Ureter (tissue), 1 donor: Measurements from ENCODE around the gene SEPTIN2. TPM values are rescaled to one million over a fixed set of nuclear protein-coding genes. Genes with fewer than 3 reads are reported as not detected.
"Not testable (repeated sequence)": the region's sequence is repeated elsewhere in the genome, so short reads cannot be mapped to it uniquely, and the experiment has no call there.

Experiments used
- DNase-seq: peaks from one replicate; pipeline ENCODE4 v3.0.0-alpha.2; 2020; ENCODE audit warnings: low spot score
- total RNA-seq: library from RNA; stranded (reverse); gene quantifications from one replicate; pipeline ENCODE4 v1.2.4, GENCODE V29; 2023
- donor health status: DM: yes; HTN: yes; CAD: no.

Gene SEPTIN2
- total RNA-seq, 1 donor from 2014 or later, result 480 TPM

DNA sequence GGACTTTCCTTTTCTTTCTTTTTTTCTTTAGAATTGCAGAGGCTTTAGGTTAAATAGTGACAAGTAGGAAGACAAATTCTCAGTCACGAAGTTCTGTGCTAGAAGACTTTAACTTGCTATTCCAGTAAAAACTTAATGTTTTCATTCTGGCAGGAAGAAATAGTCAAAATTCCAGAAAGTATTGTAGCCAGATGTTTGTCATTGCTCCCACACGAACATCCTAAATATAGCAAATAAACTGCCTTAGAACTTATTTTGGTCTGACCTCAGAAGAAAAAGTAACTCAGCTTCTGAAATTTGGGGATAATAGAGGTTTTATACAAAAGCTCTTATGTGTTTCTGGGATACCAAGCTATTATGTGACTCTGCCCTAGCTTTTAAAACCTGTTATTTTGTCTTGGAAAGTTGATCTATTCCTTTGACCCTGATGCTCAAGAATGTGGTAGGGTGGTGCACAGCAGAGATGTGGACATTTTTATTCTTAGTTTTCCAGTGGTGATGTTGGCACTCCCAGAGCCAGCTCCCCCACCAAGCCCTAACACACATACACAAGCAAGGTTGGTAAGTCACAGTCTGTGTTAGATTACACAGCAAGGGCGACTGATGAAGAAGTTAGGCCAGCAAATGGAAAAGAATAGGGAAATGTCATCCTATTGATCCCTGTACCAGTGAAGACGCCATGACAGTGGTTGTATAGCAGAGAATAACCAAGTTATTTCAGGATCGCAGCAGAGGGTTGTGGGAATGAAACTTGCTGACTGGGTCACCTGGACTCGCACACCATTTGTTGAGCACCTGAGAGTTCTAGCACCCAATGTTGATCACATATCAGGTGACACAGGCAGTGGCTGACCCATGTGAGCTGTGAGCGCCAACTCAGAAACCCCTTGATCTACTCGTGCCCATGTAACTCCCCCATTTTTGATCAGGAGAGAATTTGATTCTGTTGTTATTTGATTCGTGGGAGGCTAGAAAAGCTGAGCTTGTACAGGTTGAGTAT lies 64.1 kb downstream of the SEPTIN2 start:
- DNase-seq, result no peak

DNA sequence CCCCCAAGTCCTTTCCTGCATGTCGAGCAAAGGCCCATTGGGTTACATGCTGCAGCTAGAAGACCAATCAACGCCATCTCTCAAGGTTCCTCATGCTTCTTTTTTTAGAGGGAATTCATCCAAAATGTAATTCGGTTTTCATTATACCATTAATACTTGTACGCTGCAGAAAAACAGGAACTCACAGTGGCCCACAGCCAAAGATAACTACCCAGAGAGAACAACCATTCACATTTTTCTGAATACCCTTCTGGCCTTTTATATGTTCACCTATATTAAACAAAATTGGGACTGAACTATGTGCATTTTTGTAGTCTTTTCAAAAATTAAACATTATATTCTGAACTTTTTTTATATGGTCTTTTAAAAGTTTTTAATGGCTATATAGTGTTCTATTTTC lies 66.1 kb downstream of the SEPTIN2 start:
- no peak for DNase-seq

DNA sequence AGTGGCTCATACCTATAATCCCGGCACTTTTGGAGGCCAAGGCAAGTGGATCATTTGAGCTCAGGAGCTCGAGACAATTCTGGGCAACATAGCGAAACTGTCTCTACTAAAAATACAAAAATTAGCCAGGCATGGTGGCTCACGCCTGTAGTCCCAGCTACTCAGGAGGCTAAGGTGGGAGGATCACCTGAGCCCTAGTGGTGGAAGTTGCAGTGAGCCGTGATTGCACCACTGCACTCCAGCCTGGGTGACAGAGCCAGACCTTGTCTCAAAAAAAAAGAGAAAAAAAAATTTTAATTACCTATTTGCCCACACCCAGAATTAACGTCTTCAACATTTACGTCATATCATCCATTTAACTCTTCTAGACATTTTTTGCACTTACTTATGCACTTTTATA lies 69.7 kb downstream of the SEPTIN2 start:
- not testable (repeated sequence) for DNase-seq

DNA sequence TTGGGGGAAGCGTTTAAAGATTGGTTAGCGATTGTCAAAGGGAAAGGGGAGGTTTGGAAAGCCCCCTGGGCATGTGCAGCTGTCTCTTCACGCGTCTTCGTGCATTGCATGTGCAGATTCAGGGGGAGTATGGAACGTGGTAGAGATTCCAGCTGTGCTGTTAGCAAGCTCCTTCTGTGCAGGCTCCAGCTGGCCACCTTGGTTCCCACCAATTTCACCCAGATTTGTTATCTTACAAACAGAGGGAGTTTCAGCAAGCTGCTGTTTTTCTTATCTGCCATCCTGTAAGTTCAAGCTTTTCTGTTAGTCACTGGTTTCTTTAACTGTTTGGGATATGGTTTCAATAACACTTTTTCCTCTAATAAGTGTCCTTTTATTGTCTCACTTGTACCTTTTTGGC lies 70.8 kb downstream of the SEPTIN2 start:
- DNase-seq, result no peak

DNA sequence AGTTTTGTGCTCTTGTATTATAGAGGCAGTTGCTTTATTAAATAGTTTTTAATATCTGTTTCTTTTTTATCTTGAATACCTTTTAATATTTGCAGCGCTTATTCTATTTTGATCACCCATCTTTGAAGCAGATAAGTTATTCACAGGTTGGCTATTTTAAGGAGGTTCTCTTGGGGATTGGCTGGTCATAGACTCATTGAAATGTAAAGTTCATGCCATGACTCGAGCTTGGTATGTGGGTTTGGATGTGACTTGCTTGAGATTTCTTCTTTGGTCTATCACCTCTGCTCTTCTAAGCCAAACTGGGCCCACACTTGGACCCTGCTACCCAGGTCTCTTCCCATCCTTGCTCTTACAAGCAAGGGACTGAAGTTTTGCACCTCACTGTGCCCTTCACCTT lies 74.0 kb downstream of the SEPTIN2 start:
- DNase-seq, result no peak

DNA sequence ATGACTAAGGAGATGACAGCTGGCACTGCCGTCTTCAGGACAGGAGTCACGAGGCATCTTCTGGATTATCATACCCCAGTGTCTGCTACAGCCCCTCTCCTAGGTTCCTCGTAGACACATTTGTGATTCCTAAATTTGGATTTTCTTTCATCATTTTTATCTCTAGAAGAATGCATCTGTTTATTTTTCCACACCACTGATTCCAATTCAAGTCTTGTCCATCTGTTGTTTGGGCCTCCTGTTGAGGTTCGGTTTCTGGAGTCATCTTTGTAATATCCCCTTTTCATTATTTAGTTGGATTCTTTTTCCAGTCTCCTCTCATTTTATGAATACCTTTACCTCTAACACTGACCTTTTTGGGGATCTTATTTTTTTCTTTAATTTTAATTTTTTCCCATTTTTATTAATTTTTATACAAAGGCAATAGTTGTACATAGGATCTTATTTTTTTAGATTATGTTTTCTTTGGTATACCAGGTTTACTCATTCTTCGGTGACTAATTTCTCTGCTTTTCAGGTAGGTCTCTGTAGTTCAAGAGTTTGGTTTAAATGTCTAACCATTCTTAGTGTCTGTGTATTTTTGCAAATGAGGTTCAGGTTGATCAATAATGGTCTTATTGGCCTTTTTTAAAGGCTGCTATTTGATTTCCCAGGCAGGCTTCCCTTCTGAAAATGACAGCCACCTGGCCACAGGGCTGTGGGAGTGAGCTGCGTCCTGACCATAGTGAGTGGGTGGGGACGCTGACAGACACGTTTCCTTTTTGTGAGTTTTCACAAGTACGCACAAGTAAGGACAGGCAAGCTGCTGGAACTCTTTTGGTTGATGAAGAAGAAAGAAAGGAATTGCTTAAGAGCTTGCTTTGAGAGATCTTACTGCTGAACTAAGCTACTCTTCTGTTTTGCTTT lies 74.8 kb downstream of the SEPTIN2 start:
- no peak for DNase-seq

DNA sequence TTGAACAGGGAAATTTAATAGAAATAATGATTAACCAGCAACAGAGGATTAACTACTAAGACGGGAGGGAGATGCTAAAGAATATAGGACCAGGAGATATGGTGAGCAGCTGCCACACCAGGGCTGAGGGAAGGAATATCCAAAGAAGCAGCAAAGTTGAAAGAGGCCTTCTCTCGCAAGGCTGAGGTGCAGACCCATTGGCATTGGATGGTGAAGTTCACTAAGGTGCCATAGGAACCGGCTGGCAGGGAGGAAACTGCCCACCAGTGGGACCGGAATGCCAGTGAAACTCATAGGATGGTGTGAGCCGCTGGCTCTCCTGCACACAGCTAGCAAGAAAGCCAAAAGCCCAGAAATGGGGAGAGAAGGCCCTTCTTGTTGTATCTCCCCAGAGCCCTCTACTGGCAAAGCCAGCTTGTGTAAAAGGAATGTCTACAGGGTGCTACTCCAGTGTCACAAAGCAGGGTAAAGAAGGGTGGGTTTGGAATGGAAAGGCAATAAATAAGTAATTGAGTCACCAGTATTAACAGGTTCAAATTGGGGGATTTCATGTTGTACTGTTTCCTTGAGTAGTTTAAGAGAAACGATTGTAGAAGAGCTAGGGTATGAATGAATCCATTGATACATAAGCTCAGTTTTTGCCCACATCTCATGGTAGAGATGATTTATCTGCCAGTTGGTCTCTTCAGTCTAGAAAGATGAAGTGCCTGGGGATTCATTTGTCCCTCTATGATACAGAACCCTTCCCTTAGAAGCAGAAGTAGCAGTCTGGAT lies 76.4 kb downstream of the SEPTIN2 start:
- DNase-seq, result no peak

DNA sequence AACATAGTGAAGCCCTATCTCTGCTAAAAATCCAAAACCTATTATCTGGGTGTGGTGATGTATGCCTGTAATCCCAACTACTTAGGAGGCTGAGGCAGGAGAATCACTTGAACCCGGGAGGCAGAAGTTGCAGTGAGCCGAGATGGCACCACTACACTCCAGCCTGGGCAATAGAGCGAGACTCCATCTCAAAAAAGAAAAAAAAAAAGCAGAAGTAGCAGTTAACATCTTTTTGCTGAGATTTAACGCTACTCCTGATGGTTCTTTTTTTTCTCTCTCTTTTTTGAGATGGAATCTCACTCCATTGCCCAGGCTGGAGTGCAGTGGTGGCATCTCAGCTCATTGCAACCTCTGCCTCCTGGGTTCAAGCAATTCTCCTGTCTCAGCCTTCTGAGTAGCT lies 77.0 kb downstream of the SEPTIN2 start:
- DNase-seq, result not testable (repeated sequence)

DNA sequence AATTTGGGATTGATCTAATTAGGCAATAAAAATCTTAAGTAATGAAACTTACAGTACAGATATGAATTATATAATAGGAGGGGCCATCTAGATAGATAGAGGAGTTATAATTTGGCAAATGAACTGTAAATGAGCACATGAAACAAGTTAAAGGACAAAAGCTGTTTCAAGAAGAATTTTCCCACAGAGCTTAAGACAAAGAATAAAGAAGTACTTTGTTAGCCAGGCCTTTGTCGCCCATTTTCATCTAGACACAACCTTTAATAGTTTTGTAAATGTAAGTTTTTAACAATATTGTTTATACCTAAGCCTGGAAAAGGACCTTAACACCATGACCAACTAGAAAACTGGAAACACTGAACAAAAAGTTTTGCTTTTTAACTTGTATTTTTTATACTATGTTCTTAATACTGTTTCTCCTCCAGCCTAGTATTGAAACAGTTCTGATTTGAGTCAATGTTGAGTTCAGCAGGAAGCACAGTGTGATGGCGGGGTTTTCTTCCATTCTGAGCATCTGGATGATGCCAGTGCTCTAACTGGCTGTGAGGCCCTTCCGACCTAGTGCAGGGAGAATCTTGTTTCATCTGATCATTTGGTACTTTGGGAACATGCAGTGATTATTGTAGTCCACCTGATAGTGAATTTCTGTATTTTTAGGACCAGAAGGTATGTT lies 77.9 kb downstream of the SEPTIN2 start:
- DNase-seq, result no peak

DNA sequence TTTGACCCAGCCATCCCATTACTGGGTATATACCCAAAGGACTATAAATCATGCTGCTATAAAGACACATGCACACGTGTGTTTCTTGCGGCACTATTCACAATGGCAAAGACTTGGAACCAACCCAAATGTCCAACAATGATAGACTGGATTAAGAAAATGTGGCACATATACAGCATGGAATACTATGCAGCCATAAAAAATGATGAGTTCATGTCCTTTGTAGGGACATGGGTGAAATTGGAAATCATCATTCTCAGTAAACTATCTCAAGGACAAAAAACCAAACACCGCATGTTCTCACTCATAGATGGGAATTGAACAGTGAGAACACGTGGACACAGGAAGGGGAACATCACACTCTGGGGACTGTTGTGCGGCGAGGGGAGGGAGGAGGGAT lies 81.1 kb downstream of the SEPTIN2 start:
- not testable (repeated sequence) for DNase-seq

DNA sequence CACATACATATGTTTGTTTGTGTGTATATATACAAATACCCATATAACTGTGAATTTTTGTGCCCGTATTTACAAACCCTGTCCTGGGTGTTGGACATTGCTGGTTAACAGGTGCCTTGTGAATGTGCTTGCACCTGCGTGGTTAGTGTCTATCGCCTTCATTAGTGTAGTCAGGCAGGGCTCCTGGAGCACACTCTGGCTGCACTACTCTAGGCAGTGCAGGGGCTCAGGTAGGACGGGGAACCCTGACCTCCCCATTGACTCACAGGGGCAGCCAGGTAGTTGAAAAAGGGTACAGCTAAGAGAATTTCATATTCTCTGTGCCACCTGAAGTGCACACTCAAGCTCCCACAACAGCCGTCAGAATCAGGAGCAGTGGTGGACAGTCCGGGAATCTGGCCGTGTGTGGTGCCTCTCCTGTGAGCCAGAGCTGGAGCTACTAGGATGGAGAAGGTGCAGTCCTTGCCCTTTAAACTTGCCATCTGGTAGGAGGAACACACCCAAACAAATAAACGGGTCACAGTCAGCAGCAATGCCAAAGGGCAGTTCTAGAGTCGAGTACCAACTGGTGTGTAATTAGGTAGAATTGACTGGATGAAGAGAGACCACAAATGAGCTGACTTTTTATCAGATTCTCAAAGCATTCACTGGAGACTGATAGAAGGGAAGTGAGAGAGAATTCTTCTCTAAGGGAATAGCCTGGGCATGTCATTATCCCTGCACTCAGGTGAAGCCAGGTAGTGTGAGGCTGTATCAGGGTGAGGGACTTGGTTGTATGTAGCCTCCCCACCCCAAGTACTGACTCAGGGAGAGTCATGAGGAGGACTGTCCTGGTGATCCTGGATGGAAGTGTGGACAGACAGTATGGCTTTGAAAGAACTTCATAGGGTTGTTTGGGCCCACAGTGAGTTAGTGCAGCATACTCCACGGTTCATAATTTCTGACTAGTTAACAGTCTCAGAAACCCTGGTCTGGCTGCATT lies 84.5 kb downstream of the SEPTIN2 start:
- no peak for DNase-seq

Other genes starting within 250 kb of the SEPTIN2 start
- 37.6 TPM for gene MTERF4, start 213.6 kb upstream of the SEPTIN2 start, total RNA-seq
- 17.4 TPM for gene PASK, start 166.5 kb upstream of the SEPTIN2 start, total RNA-seq
- gene PPP1R7, start 165.5 kb upstream of the SEPTIN2 start, total RNA-seq, result 73.4 TPM
- gene ANO7, start 127.2 kb upstream of the SEPTIN2 start, total RNA-seq, result 1.4 TPM
- gene HDLBP, start 253 bp upstream of the SEPTIN2 start, total RNA-seq, result 526 TPM
- gene FARP2, start 40.4 kb downstream of the SEPTIN2 start, total RNA-seq, result 120 TPM
- gene STK25, start 192.7 kb downstream of the SEPTIN2 start, total RNA-seq, result 166 TPM
- gene BOK, start 242.8 kb downstream of the SEPTIN2 start, total RNA-seq, result 16.0 TPM